SK-N-SH treated with all-trans-retinoic acid at 6 μM for 48 hours (cell line): ENCODE data around the gene PSMB3.
"Not testable (repeated sequence)": the region's sequence is repeated elsewhere in the genome, so short reads cannot be mapped to it uniquely, and the experiment has no call there.

Source experiments
- ATAC-seq: fragments of 200-7000 bp; cut with Tn5 transposase; 3 replicates; pipeline ENCODE4 v1.9.1; 2020; ENCODE audit warnings: mild to moderate bottlenecking, moderate library complexity
- ARNTL ChIP-seq: fragments of 450-650 bp; formaldehyde crosslinking; IDR thresholded peaks from 2 replicates; pipeline ENCODE4 v1.5.0; 2020; ENCODE audit warnings: low read depth, mild to moderate bottlenecking, moderate library complexity, borderline replicate concordance
- BACH2 ChIP-seq: fragments of 250-450 bp; sonication (Bioruptor Pico); IDR thresholded peaks from 2 replicates; pipeline ENCODE4 v1.9.0; 2021; ENCODE audit warnings: mild to moderate bottlenecking, borderline replicate concordance
- CREB5 ChIP-seq: fragments of 250-450 bp; sonication (Bioruptor Pico); IDR thresholded peaks from 2 replicates; pipeline ENCODE4 v1.5.1; 2020; ENCODE audit warnings: low read depth, mild to moderate bottlenecking, moderate library complexity
- CSDC2 ChIP-seq: fragments of 250-450 bp; sonication (Bioruptor Pico); IDR thresholded peaks from 2 replicates; pipeline ENCODE4 v1.5.0; 2020; ENCODE audit warnings: mild to moderate bottlenecking, moderate library complexity
- CSRNP3 ChIP-seq: fragments of 250-450 bp; sonication (Bioruptor Pico); IDR thresholded peaks from 2 replicates; pipeline ENCODE4 v1.5.1; 2021; ENCODE audit warnings: mild to moderate bottlenecking, moderate library complexity
- ESRRG ChIP-seq: fragments of 250-450 bp; sonication (Bioruptor Pico); IDR thresholded peaks from 2 replicates; pipeline ENCODE4 v1.6.1; 2021; ENCODE audit warnings: mild to moderate bottlenecking
- GLIS3 ChIP-seq: fragments of 250-450 bp; sonication (Bioruptor Pico); IDR thresholded peaks from 2 replicates; pipeline ENCODE4 v1.5.0; 2020; ENCODE audit warnings: mild to moderate bottlenecking, moderate library complexity
- ISL1 ChIP-seq: fragments of 250-450 bp; sonication (Bioruptor Pico); IDR thresholded peaks from 2 replicates; pipeline ENCODE4 v2.1.2; 2022; ENCODE audit warnings: mild to moderate bottlenecking, moderate library complexity
- OSR1 ChIP-seq: fragments of 250-450 bp; sonication (Bioruptor Pico); IDR thresholded peaks from 2 replicates; pipeline ENCODE4 v1.8.0; 2022; ENCODE audit warnings: moderate library complexity, mild to moderate bottlenecking, inconsistent platforms
- PATZ1 ChIP-seq: fragments of 250-450 bp; sonication (Bioruptor Pico); IDR thresholded peaks from 2 replicates; pipeline ENCODE4 v1.8.0; 2020; ENCODE audit warnings: mild to moderate bottlenecking, moderate library complexity, borderline replicate concordance
- PPARA ChIP-seq: fragments of 250-450 bp; sonication (Bioruptor Pico); IDR thresholded peaks from 2 replicates; pipeline ENCODE4 v1.5.0; 2020; ENCODE audit warnings: mild to moderate bottlenecking, borderline replicate concordance
- RARB ChIP-seq: fragments of 250-450 bp; sonication (Bioruptor Pico); IDR thresholded peaks from 2 replicates; pipeline ENCODE4 v1.8.0; 2021; ENCODE audit warnings: mild to moderate bottlenecking, moderate library complexity
- SNAI2 ChIP-seq: fragments of 250-450 bp; sonication (Bioruptor Pico); IDR thresholded peaks from 2 replicates; pipeline ENCODE4 v1.5.0; 2020; ENCODE audit warnings: mild to moderate bottlenecking, moderate library complexity
- TCF4 ChIP-seq: fragments of 250-450 bp; sonication (Bioruptor Pico); IDR thresholded peaks from 2 replicates; pipeline ENCODE4 v1.8.0; 2021; ENCODE audit warnings: mild to moderate bottlenecking, moderate library complexity, borderline replicate concordance
- TSHZ2 ChIP-seq: fragments of 250-450 bp; sonication (Bioruptor Pico); IDR thresholded peaks from 2 replicates; pipeline ENCODE4 v1.5.0; 2020; ENCODE audit warnings: mild to moderate bottlenecking, moderate library complexity
- ZC3H10 ChIP-seq: fragments of 250-450 bp; sonication (Bioruptor Pico); IDR thresholded peaks from 2 replicates; pipeline ENCODE4 v1.5.1; 2021; ENCODE audit warnings: mild to moderate bottlenecking, moderate library complexity
- ZNF565 ChIP-seq: fragments of 450-650 bp; formaldehyde crosslinking; conservative IDR thresholded peaks from 2 replicates; pipeline ENCODE4 v1.5.0; 2020; ENCODE audit warnings: low read depth, mild to moderate bottlenecking, moderate library complexity
- ZNF70 ChIP-seq: fragments of 450-650 bp; formaldehyde crosslinking; IDR thresholded peaks from 2 replicates; pipeline ENCODE4 v1.5.0; 2020; ENCODE audit warnings: mild to moderate bottlenecking, moderate library complexity

The PSMB3 gene

GRCh38 chr17:38779965-38780752, 27.6 kb downstream of the PSMB3 start (continued):
- TF ChIP-seq ARNTL (no peak), PATZ1 (CRISPR knock-in tag) (no peak)

GRCh38 chr17:38783227-38783626, 30.7 kb downstream of the PSMB3 start:
- ATAC-seq: no peak
- no peak for TF ChIP-seq PPARA (CRISPR knock-in tag)
- no peak for TF ChIP-seq ZC3H10
- TF ChIP-seq ZNF70 (CRISPR knock-in tag): no peak
- no peak for TF ChIP-seq GLIS3
- no peak for TF ChIP-seq CSDC2
- TF ChIP-seq, all 23 proteins: peak for 0

- no peak for TF ChIP-seq CREB5 (CRISPR knock-in tag)
- no peak for TF ChIP-seq ISL1 (CRISPR knock-in tag)
- no peak for TF ChIP-seq CSRNP3 (CRISPR knock-in tag)
- no peak for TF ChIP-seq PATZ1 (CRISPR knock-in tag)
- TF ChIP-seq TSHZ2 (CRISPR knock-in tag): no peak
- TF ChIP-seq TCF4 (CRISPR knock-in tag): no peak
- TF ChIP-seq SNAI2 (CRISPR knock-in tag): no peak
- TF ChIP-seq BACH2 (CRISPR knock-in tag): no peak
- no peak for TF ChIP-seq ZNF70 (CRISPR knock-in tag)
- no peak for TF ChIP-seq GLIS3
- TF ChIP-seq OSR1: no peak
- no peak for TF ChIP-seq CSDC2
- TF ChIP-seq ESRRG (CRISPR knock-in tag): no peak
- no peak for TF ChIP-seq PPARA (CRISPR knock-in tag)
- no peak for TF ChIP-seq RARB (CRISPR knock-in tag)
- TF ChIP-seq ZNF565 (CRISPR knock-in tag): no peak
These were observed 33.8 kb downstream of the PSMB3 start for GRCh38 chr17:38786372-38786771.

GRCh38 chr17:38787999-38788398, 35.5 kb downstream of the PSMB3 start:
- ATAC-seq: not testable (repeated sequence)

More at GRCh38 chr17:38786372-38786771, 33.8 kb downstream of the PSMB3 start:
- no peak for ATAC-seq
